Heart right ventricle (tissue), 16 donors: Measurements from ENCODE around the gene CEP131. TPM values are rescaled to one million over a fixed set of nuclear protein-coding genes. Genes with fewer than 3 reads are reported as not detected.
A peak's percentile ranks its signal among the peaks of the same experiment; 100 is the strongest.

ENCODE experiments used
- ATAC-seq, 8 donors: fragments of 200-7000 bp; cut with Tn5 transposase; one replicate each; pipeline ENCODE4 v1.9.1; 2020; ENCODE audit warnings: mild to moderate bottlenecking in 8 of 8, moderate library complexity in 8 of 8, moderate number of reproducible peaks in 1 of 8
- DNase-seq, 2 donors: peaks; one replicate each; pipeline ENCODE4 v3.0.0-alpha.2; 2020
- H3K27ac ChIP-seq, 10 donors: fragments of 200-600 bp; sonication (generic) in 2 of 10; one replicate each; pipeline versions ENCODE4 v1.5.0 to v1.8.0; 2020 to 2022; ENCODE audit warnings: mild to moderate bottlenecking in 3 of 10
- H3K27me3 ChIP-seq, 7 donors: fragments of 200-600 bp; one replicate each; pipeline ENCODE4 v1.8.0; 2021 to 2022; ENCODE audit warnings: mild to moderate bottlenecking in 2 of 7
- H3K36me3 ChIP-seq, 9 donors: fragments of 200-600 bp; sonication (generic) in 1 of 9; one replicate each; pipeline versions ENCODE4 v1.5.0 to v1.8.0; 2020 to 2022; ENCODE audit warnings: mild to moderate bottlenecking in 2 of 9
- H3K4me1 ChIP-seq, 9 donors: fragments of 200-600 bp; sonication (generic) in 1 of 9; one replicate each; pipeline versions ENCODE4 v1.5.0 to v1.8.0; 2020 to 2022; ENCODE audit warnings: mild to moderate bottlenecking in 4 of 9
- H3K4me3 ChIP-seq, 10 donors: fragments of 200-600 bp; sonication (generic) in 2 of 10; one replicate each; pipeline versions ENCODE4 v1.5.0 to v1.8.0; 2020 to 2022; ENCODE audit warnings: mild to moderate bottlenecking in 7 of 10, moderate library complexity in 2 of 10
- H3K9me3 ChIP-seq, 11 donors: fragments of 200-600 bp in 10 of 11; sonication (generic) in 2 of 11; one replicate each; pipeline versions ENCODE4 v1.5.0 to v1.8.0; 2013 to 2022; ENCODE audit warnings: mild to moderate bottlenecking in 2 of 11, control low read depth in 1 of 11, moderate library complexity in 1 of 11
- CTCF ChIP-seq, 9 donors: fragments of 200-600 bp; sonication (generic) in 2 of 9; IDR thresholded peaks; one replicate each; pipeline versions ENCODE4 v1.5.0 to v1.8.0; 2021 to 2022; ENCODE audit warnings: antibody characterized with exemption in 9 of 9, mild to moderate bottlenecking in 5 of 9, moderate library complexity in 1 of 9
- WGBS, 2 donors: extraction: QIAGEN DNeasy Blood & Tissue Kit; methylation state at CpG; one replicate each; pipeline ENCODE4 v1.1.7; 2013; ENCODE audit warnings: inconsistent platforms in 1 of 2; 5-methylcytosine and 5-hydroxymethylcytosine counted together
- intact Hi-C, 10 donors: fragments of 100-400 bp; cut with DNase I; formaldehyde crosslinking; loops; one replicate each; pipeline versions ENCODE4 v1.11.1 to v1.14.2; 2022
- polyA plus RNA-seq, 2 donors: library from polyadenylated mRNA; stranded (reverse); fragments of 200-250 nt; gene quantifications; one replicate each; pipeline ENCODE4 v1.2.3, GENCODE V29; 2013
- total RNA-seq, 10 donors: library from RNA; stranded (reverse); fragmentation: NEBNext Ultra II Directional in 3 of 10; extraction: Animal tissue kit (Norgen Biotek cat#: 25700) in 3 of 10; gene quantifications; one replicate each; pipeline versions ENCODE4 v1.2.1 to v1.2.4, GENCODE V29; 2021 to 2023
- donor health status: Arrhythmogenic right ventricular cardiomyopathy.
- donor health status: ischemic (EF 13 %, LVEDD 7.1; RV severe dilation, severe dysfunction).
- donor health status: healthy with polysubstance abuse.
- donor health status: DM: no; HTN: yes; CAD: no.
- donor health status: DM: no; HTN: no; CAD: no.
- donor health status: ischemic (EF 25% LVEDD 6.9; RV normal size, moderate dysfunction).
- donor health status: ischemic (EF 25% LVEDD 5.7; RV mildly dilated, moderate dysfunction).
- donor health status: healthy.
- donor health status: DM: yes; HTN: yes; CAD: no.
- donor health status: Ischemic cardiomyopathy.
- donor health status: ischemic (EF 35%, LVEDD 5.7; RV mildly dilated, moderate dysfunction).
- donor health status: nonischemic (EF 11% LVEDD 7.7; RV severe dilation, severe dysfunction).
- donor health status: DM: yes; HTN: yes; CAD: no.
- donor health status: PGD.
- donor health status: ischemic (EF 29% LVEDD 5.4; RV normal size, mild dysfunction).
- donor health status: nonischemic (EF 23%, LVEDD 6.1; RV moderate dilation, normal function).

CEP131 gene
- total and polyA plus RNA-seq, 12 donors, result 6.4 to 20.9 (median 8.0) TPM

GRCh38 chr17:81161972-81162371 lies 60.8 kb downstream of the CEP131 start:
- H3K36me3 ChIP-seq, result no peaks in the 10 kb centered on the region
- intact Hi-C loops, result no loop called here
- peaks cover 0 to 34% (median 16%) of the 10 kb centered on the region in 7 donors for H3K27me3 ChIP-seq
- H3K4me3 ChIP-seq, result no peak overlapping the region
- no peak overlapping the region for H3K27ac ChIP-seq
- 90 to 93% methylated on average over 16 of the region's 16 CpGs for WGBS, 2 donors
- no peak for ATAC-seq
- DNase-seq, result no peak
- no peak for TF ChIP-seq CTCF (IDR thresholded peaks at IDR 0.05)
- no peaks in the 10 kb centered on the region for H3K9me3 ChIP-seq
- H3K4me1 ChIP-seq, result peaks cover 0 to 26% (median 17%) of the 10 kb centered on the region in 9 donors

GRCh38 chr17:81161536-81161935 lies 61.2 kb downstream of the CEP131 start:
- Histone ChIP-seq H3K27me3 (peaks cover 0 to 29% (median 12%) of the 10 kb centered on the region in 7 donors), H3K9me3 (no peaks in the 10 kb centered on the region), H3K27ac (no peak overlapping the region), H3K36me3 (no peaks in the 10 kb centered on the region), H3K4me3 (no peak overlapping the region), H3K4me1 (peaks cover 0 to 26% (median 17%) of the 10 kb centered on the region in 9 donors)
- 95 to 98% methylated on average over 15 of the region's 15 CpGs for WGBS, 2 donors
- TF ChIP-seq CTCF (IDR thresholded peaks at IDR 0.05), result no peak
- intact Hi-C loops, result no loop called here
- DNase-seq, result no peak
- no peak for ATAC-seq

GRCh38 chr17:81160747-81161453 lies 61.9 kb downstream of the CEP131 start:
- peak in 4 of 8 donors; percentile 3 to 35 (median 20) for ATAC-seq
- intact Hi-C loops, result no loop called here
- 66 to 70% methylated on average over 32 of the region's 32 CpGs for WGBS, 2 donors

GRCh38 chr17:81160306-81160705 lies 62.5 kb downstream of the CEP131 start:
- Histone ChIP-seq H3K9me3 (no peaks in the 10 kb centered on the region), H3K4me1 (peaks cover 0 to 21% (median 12%) of the 10 kb centered on the region in 9 donors), H3K27ac (peak overlapping the region; percentile 18 to 91 (median 74)), H3K27me3 (peaks cover 0 to 21% (median 7%) of the 10 kb centered on the region in 7 donors), H3K4me3 (peak overlapping the region in 9 of 10 donors; percentile 30 to 61 (median 53)), H3K36me3 (no peaks in the 10 kb centered on the region)
- peak; percentile 40 to 89 (median 74) for ATAC-seq
- WGBS, 2 donors, result 36 to 37% methylated on average over 28 of the region's 28 CpGs
- intact Hi-C loops, result no loop called here
- peak; percentile 64 to 66 for DNase-seq
- no peak for TF ChIP-seq CTCF (IDR thresholded peaks at IDR 0.05)

More at GRCh38 chr17:81160747-81161453, 61.9 kb downstream of the CEP131 start:
- no peaks in the 10 kb centered on the region for H3K36me3 ChIP-seq
- peaks cover 0 to 26% (median 12%) of the 10 kb centered on the region in 7 donors for H3K27me3 ChIP-seq
- DNase-seq, result no peak
- H3K9me3 ChIP-seq, result no peaks in the 10 kb centered on the region
- peak overlapping the region in 9 of 10 donors; percentile 18 to 91 (median 77) for H3K27ac ChIP-seq
- H3K4me3 ChIP-seq, result peak overlapping the region in 9 of 10 donors; percentile 30 to 61 (median 53)
- no peak for TF ChIP-seq CTCF (IDR thresholded peaks at IDR 0.05)
- peaks cover 0 to 26% (median 17%) of the 10 kb centered on the region in 9 donors for H3K4me1 ChIP-seq
